Fibroblast of lung (primary cell): ENCODE data around the gene PRSS12. TPM values are rescaled to one million over a fixed set of nuclear protein-coding genes. Genes with fewer than 3 reads are reported as not detected.
"Not testable (repeated sequence)": the region's sequence is repeated elsewhere in the genome, so short reads cannot be mapped to it uniquely, and the experiment has no call there.

ENCODE experiments used
- DNase-seq, 2 donors: peaks; one replicate each; pipeline versions ENCODE4 v3.0.0 to v3.0.0-alpha.2; 2010; ENCODE audit warnings: low read depth in 2 of 2
- H2AFZ ChIP-seq: 2 replicates; pipeline ENCODE4 v1.5.1; 2012; ENCODE audit warnings: low read length, control low read depth, inconsistent platforms
- H3K27ac ChIP-seq: 2 replicates; pipeline ENCODE4 v1.5.1; 2011; ENCODE audit warnings: low read length, control low read depth; ENCODE audit not compliant: insufficient read depth
- H3K27me3 ChIP-seq: 2 replicates; pipeline ENCODE4 v1.5.1; 2011; ENCODE audit warnings: mild to moderate bottlenecking, low read length; ENCODE audit not compliant: control insufficient read depth, insufficient read depth
- H3K36me3 ChIP-seq: 2 replicates; pipeline ENCODE4 v1.5.1; 2011; ENCODE audit warnings: low read length; ENCODE audit not compliant: control insufficient read depth, insufficient read depth
- H3K4me1 ChIP-seq: 2 replicates; pipeline ENCODE4 v1.5.1; 2011; ENCODE audit warnings: low read length; ENCODE audit not compliant: control insufficient read depth, insufficient read depth; ENCODE audit errors: extremely low read depth
- H3K4me2 ChIP-seq: 2 replicates; pipeline ENCODE4 v1.5.1; 2011; ENCODE audit warnings: low read length, control low read depth; ENCODE audit not compliant: insufficient read depth; ENCODE audit errors: extremely low read depth
- H3K4me3 ChIP-seq, 4 experiments: fragments of 200-600 bp in 1 of 4; sonication (generic) in 1 of 4; replicated peaks in 1 of 4; 2 replicates each; pipeline ENCODE4 v1.5.1; 2011 to 2016; ENCODE audit warnings: low read length in 4 of 4, low read depth in 3 of 4, mild to moderate bottlenecking in 3 of 4, control low read depth in 2 of 4, inconsistent platforms in 1 of 4, mixed read lengths in 1 of 4; ENCODE audit not compliant: insufficient read depth in 1 of 4; ENCODE audit errors: control extremely low read depth in 1 of 4
- H3K79me2 ChIP-seq: 2 replicates; pipeline ENCODE4 v1.5.1; 2012; ENCODE audit warnings: mild to moderate bottlenecking, low read length, inconsistent platforms; ENCODE audit not compliant: control insufficient read depth, insufficient read depth
- H3K9ac ChIP-seq: 2 replicates; pipeline ENCODE4 v1.5.1; 2011; ENCODE audit warnings: mild to moderate bottlenecking, low read length, control low read depth; ENCODE audit not compliant: insufficient read depth
- H3K9me3 ChIP-seq: 2 replicates; pipeline ENCODE4 v1.5.1; 2012; ENCODE audit warnings: low read depth, low read length; ENCODE audit not compliant: control insufficient read depth, insufficient read depth
- H4K20me1 ChIP-seq: 2 replicates; pipeline ENCODE4 v1.5.1; 2011; ENCODE audit warnings: low read length; ENCODE audit not compliant: control insufficient read depth, insufficient read depth; ENCODE audit errors: extremely low read depth
- EZH2 ChIP-seq: IDR thresholded peaks from 2 replicates; pipeline ENCODE4 v1.5.1; 2012; ENCODE audit warnings: low read length, control low read depth, mild to moderate bottlenecking; ENCODE audit errors: missing control alignments
- polyA plus RNA-seq, 2 donors: library from polyadenylated mRNA; depleted of rRNA in 1 of 2; stranded (reverse) in 1 of 2; unstranded in 1 of 2; fragments of >200 nt; gene quantifications; 2 replicates each; pipeline ENCODE4 v1.2.1, GENCODE V29; 2011 to 2012; ENCODE audit warnings: missing spikeins in 1 of 2
- total RNA-seq: library from RNA; depleted of rRNA; stranded (reverse); fragments of >200 nt; gene quantifications from 2 replicates; pipeline ENCODE4 v1.2.1, GENCODE V29; 2014
- TF ChIP-seq, protein P1 (sequence below), 2 donors: IDR thresholded peaks in 1 of 2; conservative IDR thresholded peaks in 1 of 2; 1 replicate in 1 of 2; 2 replicates in 1 of 2; pipeline ENCODE4 v1.5.1; 2011 to 2012; ENCODE audit warnings: low read length in 2 of 2, control low read depth in 1 of 2, inconsistent platforms in 1 of 2, low read depth in 1 of 2, mild to moderate bottlenecking in 1 of 2

The PRSS12 gene
- total and polyA plus RNA-seq, 2 donors (not counting 1 experiment from before 2014, with no cell fraction given): 59.9 to 104 TPM

DNA sequence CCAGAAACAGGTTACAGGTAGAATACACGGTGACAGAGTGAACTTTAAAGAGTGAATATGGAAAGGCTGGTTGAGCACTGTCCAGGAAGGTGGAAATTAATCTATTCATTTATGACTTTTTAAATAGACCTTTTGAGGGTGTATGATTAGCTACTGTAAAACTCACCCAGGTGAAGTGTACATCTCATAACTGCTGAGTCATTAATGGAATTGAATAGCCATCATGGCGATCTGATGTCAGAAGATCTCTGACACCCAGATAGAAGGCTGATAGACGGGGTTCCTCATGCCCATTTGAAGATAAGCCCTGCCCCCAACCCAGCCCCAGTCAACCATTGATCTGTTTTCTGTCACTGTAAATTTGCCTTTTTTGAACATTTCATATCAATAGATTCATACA is 84.0 kb downstream of the PRSS12 start:
- DNase-seq: no peak
- H3K4me2 ChIP-seq: no peak overlapping the region
- no peaks in the 10 kb centered on the region for H3K79me2 ChIP-seq
- no peak overlapping the region for H3K4me3 ChIP-seq
- H3K4me1 ChIP-seq: no peaks in the 10 kb centered on the region
- H3K9ac ChIP-seq: no peak overlapping the region
- H4K20me1 ChIP-seq: no peaks in the 10 kb centered on the region
- H2AFZ ChIP-seq: no peak overlapping the region
- H3K36me3 ChIP-seq: no peaks in the 10 kb centered on the region
- no peaks in the 10 kb centered on the region for H3K9me3 ChIP-seq
- no peak overlapping the region for H3K27ac ChIP-seq
- no peaks in the 10 kb centered on the region for H3K27me3 ChIP-seq
- TF ChIP-seq, protein P1, sequence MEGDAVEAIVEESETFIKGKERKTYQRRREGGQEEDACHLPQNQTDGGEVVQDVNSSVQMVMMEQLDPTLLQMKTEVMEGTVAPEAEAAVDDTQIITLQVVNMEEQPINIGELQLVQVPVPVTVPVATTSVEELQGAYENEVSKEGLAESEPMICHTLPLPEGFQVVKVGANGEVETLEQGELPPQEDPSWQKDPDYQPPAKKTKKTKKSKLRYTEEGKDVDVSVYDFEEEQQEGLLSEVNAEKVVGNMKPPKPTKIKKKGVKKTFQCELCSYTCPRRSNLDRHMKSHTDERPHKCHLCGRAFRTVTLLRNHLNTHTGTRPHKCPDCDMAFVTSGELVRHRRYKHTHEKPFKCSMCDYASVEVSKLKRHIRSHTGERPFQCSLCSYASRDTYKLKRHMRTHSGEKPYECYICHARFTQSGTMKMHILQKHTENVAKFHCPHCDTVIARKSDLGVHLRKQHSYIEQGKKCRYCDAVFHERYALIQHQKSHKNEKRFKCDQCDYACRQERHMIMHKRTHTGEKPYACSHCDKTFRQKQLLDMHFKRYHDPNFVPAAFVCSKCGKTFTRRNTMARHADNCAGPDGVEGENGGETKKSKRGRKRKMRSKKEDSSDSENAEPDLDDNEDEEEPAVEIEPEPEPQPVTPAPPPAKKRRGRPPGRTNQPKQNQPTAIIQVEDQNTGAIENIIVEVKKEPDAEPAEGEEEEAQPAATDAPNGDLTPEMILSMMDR (conservative IDR thresholded peaks at IDR 0.05 in 1 of 2, IDR thresholded peaks at IDR 0.05 in 1 of 2; ENCODE audit: low read depth in 1 of 2, low read length in 2 of 2): no peak
- no peak for TF ChIP-seq EZH2

DNA sequence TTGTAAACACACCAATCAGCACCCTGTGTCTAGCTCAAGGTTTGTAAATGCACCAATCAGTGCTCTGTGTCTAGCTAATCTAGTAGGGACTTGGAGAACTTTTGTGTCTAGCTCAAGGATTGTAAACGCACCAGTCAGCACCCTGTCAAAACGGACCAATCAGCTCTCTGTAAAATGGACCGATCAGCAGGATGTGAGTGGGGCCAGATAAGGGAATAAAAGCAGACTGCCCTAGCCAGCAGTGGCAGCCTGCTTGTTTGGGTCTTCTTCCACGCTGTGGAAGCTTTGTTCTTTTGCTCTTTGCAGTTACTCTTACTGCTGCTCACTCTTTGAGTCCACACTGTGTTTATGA is 86.7 kb downstream of the PRSS12 start:
- not testable (repeated sequence) for H3K9me3 ChIP-seq, DNase-seq, H2AFZ ChIP-seq, H3K4me1 ChIP-seq, H4K20me1 ChIP-seq, H3K36me3 ChIP-seq, H3K4me3 ChIP-seq, H3K4me2 ChIP-seq, H3K27me3 ChIP-seq, H3K27ac ChIP-seq, H3K9ac ChIP-seq, H3K79me2 ChIP-seq

DNA sequence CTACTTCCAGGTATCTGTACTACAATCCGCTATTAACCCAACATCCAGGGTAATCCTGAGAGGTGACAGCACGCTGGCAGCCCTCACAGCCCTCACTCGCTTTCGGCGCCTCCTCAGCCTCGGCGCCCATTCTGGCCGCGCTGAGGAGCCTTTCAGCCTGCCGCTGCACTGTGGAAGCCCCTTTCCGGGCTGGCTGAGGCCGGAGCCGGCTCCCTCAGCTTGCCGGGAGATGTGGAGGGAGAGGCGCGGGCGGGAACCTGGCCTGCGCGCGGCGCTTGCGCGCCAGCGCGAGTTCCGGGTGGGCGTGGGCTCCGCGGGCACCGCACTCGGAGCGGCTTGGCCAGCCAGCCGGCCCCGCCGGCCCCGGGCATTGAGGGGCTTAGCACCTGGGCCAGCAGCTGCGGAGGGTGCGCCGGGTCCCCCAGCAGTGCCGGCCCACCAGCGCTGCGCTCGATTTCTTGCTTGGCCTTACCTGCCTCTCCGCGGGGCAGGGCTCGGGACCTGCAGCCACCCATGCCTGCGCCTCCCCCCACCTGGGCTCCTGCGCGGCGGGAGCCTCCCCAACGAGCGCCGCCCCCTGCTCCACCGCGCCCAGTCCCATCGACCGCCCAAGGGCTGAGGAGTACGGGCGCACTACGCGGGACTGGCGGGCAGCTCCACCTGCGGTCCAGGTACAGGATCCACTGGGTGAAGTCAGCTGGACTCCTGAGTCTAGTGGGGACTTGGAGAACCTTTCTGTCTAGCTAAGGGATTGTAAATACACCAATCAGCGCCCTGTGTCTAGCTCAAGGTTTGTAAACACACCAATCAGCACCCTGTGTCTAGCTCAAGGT is 87.3 kb downstream of the PRSS12 start:
- Histone ChIP-seq H3K4me2 (peak overlapping the region; percentile 57), H3K4me1 (no peaks in the 10 kb centered on the region), H3K36me3 (no peaks in the 10 kb centered on the region), H3K79me2 (no peaks in the 10 kb centered on the region), H3K27ac (no peak overlapping the region), H2AFZ (peak overlapping the region; percentile 70), H3K9me3 (no peaks in the 10 kb centered on the region), H3K9ac (no peak overlapping the region), H4K20me1 (no peaks in the 10 kb centered on the region), H3K4me3 (peak overlapping the region; percentile 6 to 55 (median 39)), H3K27me3 (no peaks in the 10 kb centered on the region)
- TF ChIP-seq, protein P1 (conservative IDR thresholded peaks at IDR 0.05 in 1 of 2, IDR thresholded peaks at IDR 0.05 in 1 of 2; ENCODE audit: low read depth in 1 of 2, low read length in 2 of 2): no peak
- no peak for TF ChIP-seq EZH2
- peak in 1 of 2 donors; percentile 23 for DNase-seq
